Fibroblast of mammary gland (primary cell): ENCODE data around the gene SCAF8.
"Not testable (repeated sequence)": the region's sequence is repeated elsewhere in the genome, so short reads cannot be mapped to it uniquely, and the experiment has no call there.

ENCODE experiments used
- DNase-seq: peaks from one replicate; pipeline ENCODE4 v3.0.0-alpha.2; 2010; ENCODE audit warnings: low read depth
- H3K4me3 ChIP-seq: 2 replicates; pipeline ENCODE4 v1.5.1; 2011; ENCODE audit warnings: low read depth, mild to moderate bottlenecking, low read length, moderate library complexity; ENCODE audit not compliant: control insufficient read depth
- CTCF ChIP-seq: conservative IDR thresholded peaks from 2 replicates; pipeline ENCODE4 v1.5.1; 2011; ENCODE audit warnings: low read depth, low read length, inconsistent platforms; ENCODE audit not compliant: control insufficient read depth, insufficient read depth

SCAF8 gene

DNA sequence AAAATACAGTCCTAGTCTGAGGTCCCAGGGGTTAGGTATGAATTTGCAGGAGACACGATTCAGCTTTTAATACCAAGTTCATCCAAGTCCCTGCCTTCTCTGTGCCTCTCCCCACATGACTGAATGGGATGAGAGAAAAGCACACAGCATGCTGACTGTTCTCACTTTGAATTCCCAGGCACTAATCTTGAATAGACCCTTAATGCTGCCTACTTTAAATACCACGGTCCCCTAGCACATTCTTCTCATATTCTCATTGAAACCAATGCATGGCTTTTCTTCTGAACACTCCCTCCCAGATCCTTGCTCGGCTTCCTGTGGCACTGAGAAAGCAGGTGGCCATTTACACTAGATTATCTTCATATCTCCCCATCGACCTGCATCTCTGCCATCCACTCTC lies 30.1 kb upstream of the SCAF8 start:
- no peak for DNase-seq
- no peak for TF ChIP-seq CTCF
- H3K4me3 ChIP-seq, result no peak overlapping the region

- peak; percentile 3 for TF ChIP-seq CTCF
- peak; percentile 20 for DNase-seq
- H3K4me3 ChIP-seq, result no peak overlapping the region
Observed at GRCh38 chr6:154705471-154706113, 27.6 kb upstream of the SCAF8 start.

DNA sequence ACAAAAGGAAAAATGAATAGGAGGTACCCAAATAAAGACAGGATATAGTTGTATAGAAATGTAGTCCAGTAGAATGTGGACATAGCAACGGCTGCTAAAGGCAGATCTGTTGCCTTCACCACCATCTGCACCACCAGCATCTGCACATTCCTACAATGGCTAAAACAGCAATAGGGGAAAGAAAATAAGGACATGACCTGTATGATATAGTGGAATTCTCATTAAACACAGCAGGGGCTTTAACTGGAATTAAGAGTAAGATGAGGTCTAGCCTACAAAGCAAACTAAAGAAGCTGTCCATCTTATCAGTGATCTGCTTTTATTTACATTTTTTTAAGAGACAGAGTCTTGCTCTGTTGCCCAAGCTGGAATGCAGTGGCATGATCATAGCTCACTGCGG lies 26.8 kb upstream of the SCAF8 start:
- no peak overlapping the region for H3K4me3 ChIP-seq
- no peak for DNase-seq
- no peak for TF ChIP-seq CTCF

DNA sequence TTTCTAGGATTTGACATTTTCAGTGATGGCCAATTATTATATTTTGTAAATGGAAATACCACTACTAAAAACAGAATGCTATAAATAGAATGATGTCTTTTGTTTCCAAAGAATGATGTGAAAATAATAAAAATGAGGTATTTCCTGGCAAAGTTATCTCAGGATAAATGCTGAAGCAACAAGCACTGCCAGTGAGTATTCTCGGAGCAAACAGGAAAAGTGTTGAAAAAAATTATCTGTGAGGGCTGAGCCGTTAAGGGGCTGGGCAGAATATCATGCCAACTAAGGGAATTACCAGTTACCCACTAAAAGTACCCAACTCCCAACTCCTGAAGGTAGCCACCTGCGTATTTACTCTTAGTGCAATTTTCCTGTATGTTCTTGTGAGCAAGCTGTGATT lies 23.6 kb upstream of the SCAF8 start:
- no peak for DNase-seq
- no peak for TF ChIP-seq CTCF
- H3K4me3 ChIP-seq, result no peak overlapping the region

DNA sequence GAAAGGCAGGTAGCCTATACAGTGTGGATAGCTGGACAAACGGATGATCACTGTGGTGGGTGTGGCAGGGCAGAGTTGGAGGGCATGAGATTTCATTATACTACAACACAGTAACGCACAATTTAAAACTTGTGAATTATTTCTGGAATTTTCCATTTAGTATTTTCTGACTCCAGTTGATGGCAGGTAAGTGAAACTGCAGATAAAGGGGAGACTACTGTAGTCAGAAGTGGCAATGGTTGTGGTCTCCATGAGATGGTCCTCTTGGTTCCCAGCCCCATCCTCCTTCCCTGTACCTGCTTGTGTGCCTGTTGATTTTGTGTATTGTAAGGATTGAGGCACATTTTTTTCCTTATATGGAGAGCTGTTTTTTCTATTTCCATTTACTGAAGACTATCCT lies 22.5 kb upstream of the SCAF8 start:
- DNase-seq, result no peak
- no peak for TF ChIP-seq CTCF
- no peak overlapping the region for H3K4me3 ChIP-seq

- no peak overlapping the region for H3K4me3 ChIP-seq
- TF ChIP-seq CTCF, result no peak
- DNase-seq, result no peak
Observed at GRCh38 chr6:154715446-154715845, 17.8 kb upstream of the SCAF8 start.

GRCh38 chr6:154716350-154716749 lies 16.9 kb upstream of the SCAF8 start:
- not testable (repeated sequence) for DNase-seq, H3K4me3 ChIP-seq

GRCh38 chr6:154719433-154719832 lies 13.8 kb upstream of the SCAF8 start:
- no peak for DNase-seq
- H3K4me3 ChIP-seq, result no peak overlapping the region
- no peak for TF ChIP-seq CTCF
